Thyroid gland (tissue), 4 donors: ENCODE data around the gene TRIM26.

Source experiments
- CTCF ChIP-seq, 6 experiments: fragments of 200-600 bp in 3 of 6; fragments of 450-650 bp in 3 of 6; sonication (generic) in 3 of 6; IDR thresholded peaks; one replicate each; pipeline ENCODE4 v1.5.1; 2016 to 2019; ENCODE audit warnings: antibody characterized with exemption in 6 of 6, mild to moderate bottlenecking in 2 of 6, inconsistent platforms in 1 of 6, moderate library complexity in 1 of 6
- POLR2A ChIP-seq, 2 donors: fragments of 450-650 bp; IDR thresholded peaks; one replicate each; pipeline ENCODE4 v1.6.1; 2017; ENCODE audit warnings: antibody characterized with exemption in 2 of 2, mild to moderate bottlenecking in 2 of 2, moderate library complexity in 1 of 2

- TF ChIP-seq CTCF (IDR thresholded peaks at IDR 0.05) (no peak), POLR2A (IDR thresholded peaks at IDR 0.05) (no peak)
Observed at GRCh38 chr6:30238178-30238795, 25.1 kb upstream of the TRIM26 start.
